HG03175 (cell line): ENCODE results near the gene LRMDA.

Experiments used
- ATAC-seq: cut with Tn5 transposase; IDR thresholded peaks from one replicate; pipeline ENCODE4 v1.9.1; 2021; ENCODE audit warnings: mild to moderate bottlenecking, moderate library complexity; ENCODE audit not compliant: unreplicated experiment

Gene LRMDA

DNA sequence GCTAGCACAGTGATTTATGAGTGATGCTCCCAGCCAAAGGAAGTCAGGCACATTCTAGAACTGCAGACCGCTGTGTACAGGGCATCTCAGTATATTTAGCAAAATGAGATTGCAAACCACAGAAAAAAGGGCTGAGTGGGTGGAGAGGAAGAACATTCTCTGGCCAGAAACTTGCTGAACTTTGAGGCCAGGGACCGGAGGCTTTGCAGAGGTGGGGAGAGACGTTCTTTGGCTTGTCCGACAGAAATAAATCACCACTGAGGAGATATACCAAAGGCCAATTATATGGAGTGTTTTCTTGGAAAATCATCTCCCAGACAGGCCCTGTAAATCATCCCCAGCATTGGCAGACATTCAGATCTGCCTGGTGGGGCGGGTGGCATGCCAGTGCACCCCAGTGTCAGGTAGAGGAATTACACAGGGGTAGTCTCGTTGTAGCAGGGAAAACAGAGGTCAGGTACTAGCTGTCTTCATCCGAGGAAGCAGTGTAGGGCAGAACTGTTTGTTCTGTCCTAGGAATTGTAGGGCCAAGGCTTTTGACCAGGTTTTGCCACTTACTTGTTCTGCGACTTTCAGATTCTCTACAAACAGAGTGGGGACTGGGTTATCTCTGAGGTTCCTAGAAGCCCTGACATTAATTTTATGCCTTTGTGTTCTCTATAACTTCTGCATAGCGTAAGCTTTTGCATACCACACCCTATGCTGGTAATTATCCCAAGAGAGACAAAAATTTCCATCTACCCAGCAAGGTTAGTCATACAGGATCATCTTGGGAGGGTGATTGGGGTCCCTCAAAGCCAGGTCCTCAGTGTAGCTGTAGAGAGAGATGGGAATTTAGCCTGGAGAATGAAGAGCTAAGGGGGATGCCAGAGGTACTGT is 655.6 kb downstream of the LRMDA start:
- ATAC-seq = peak; percentile 63

DNA sequence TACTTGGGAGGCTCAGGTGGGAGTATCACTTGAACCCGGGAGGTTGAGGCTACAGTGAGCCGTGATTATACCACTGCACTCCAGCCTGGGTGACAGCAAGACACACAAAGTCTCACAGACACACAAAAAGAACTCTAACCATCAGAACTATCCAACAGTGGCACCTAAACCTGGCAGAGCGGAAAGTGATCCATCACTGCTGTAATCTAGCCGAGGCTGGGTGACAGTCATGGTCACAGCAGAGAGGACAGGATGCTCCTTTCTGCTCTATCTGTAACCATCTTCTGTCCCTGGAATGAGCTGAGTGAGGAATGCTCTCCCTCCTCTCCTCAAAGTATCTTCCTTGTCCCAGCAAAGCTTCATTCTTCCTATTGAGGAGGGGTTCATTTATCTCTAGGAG is 656.6 kb downstream of the LRMDA start:
- ATAC-seq = no peak

DNA sequence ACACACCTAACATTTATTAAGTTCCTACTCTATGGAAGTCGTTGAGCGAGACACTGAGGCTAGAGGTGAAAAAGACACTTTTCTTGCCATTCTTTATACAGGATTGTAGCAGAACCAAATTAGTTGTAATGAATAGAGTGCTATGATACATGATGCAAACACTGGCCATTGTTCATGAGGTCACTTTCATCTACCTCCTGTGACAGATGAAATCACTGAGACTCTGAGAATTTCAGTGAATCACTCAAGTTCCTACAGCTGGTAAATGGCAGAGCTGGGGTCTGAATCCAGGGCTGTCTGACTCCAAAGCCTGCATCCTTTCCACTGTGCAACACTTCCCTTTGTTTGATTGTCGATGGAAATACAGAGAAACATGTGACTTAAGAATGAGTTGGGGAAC is 657.6 kb downstream of the LRMDA start:
- no peak for ATAC-seq

DNA sequence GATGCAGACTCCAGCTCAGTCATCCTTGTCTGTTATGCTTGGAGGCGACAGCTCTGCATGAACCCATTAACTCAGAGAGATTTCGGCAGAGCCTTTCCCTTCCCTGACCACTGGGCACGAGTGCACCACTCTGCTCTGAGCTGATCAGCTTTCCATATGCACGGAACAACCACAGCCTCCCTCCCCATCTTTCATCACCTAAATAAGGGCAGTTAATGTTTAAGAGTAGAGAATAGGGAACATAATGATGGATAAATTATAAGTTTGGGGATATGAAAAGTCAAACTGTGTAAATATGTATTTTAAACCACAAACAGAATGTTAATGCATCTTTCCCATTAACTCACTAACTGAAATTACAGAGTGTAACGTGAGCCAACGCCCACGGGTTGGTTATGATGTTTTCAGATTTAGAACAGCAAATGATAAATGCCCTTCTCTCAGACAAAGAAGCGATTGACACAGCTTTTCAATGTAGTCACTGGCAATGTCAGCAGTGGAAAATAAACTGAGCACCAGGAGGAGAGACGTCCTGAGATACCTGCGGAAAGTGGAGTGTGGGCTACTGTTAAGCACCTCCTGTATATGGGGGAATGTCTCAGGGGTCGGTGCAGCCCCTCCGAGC is 658.2 kb downstream of the LRMDA start:
- no peak for ATAC-seq

DNA sequence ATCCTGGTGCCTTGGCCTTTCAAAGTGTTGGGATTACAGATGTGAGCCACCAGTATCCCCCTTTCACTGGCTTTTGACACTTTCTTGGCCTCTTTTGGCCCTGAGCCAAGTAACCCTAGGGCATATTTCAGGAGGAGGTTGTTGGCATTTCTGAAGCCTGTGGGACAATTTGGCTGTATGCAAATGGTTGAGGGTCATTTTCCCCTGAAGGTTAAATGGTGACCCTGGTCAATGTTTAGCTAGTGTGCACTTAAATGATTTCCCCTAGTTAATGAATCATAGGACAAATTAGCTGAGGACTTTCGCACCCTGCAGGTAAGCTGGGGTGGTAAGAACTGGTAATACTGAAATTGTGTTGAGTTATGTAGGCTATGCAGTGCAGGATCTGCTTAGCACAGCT is 660.5 kb downstream of the LRMDA start:
- ATAC-seq = no peak

DNA sequence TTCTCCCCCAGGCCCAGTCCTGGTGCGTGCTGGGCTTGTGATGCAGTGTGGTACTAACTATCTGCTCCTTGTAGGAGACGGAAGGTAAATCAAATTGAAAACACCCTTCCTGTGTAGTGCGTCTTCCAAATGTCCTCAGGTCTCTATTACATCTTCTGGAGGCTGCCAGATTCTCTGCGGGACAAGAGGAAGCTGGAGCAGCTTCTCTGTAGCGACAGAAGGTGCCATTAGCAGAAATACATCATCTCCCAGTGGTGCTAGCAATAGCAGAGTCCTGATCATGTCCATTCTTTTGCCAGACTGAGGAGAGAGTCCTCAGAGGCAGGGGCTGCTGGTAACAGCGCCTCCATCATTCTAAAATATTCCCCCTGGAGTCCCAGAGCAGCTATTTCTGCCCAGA is 675.2 kb downstream of the LRMDA start:
- ATAC-seq = no peak

DNA sequence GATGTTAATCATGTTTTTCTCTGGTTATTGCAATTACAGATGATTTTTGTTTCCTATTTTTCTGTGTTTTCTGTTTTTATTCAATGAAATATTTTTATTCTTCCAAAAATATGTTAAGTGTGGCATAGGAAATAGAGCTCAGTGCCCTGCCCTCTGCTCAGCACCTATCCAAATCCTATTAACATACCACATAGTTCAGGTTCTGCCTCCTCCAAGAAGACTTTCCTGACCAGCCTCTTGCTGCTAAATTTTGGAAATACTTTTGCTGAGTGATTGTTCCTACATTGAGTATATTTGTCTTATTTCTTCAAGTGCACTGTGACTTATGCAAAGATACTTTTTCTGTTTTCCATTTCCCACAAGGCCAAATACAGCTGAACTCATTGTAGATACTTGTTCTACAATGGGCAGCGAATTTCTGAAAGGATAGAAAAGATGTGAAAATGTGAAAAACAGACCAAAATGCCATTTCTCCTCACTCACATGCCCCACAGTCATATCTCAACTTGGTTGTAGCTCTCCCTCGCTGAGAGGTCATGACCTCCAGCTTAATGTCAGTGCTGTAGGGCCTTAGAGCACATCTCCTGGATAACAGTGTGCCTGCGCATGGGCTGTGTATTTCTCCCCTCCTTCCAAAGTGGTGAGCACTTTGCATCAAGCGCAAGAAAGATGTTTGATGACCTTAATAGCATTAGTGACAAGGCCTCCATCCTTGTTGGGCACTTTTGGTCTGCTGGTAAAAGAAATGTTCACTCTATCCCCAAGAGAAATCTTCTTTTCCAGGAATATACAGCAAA is 677.3 kb downstream of the LRMDA start:
- no peak for ATAC-seq

DNA sequence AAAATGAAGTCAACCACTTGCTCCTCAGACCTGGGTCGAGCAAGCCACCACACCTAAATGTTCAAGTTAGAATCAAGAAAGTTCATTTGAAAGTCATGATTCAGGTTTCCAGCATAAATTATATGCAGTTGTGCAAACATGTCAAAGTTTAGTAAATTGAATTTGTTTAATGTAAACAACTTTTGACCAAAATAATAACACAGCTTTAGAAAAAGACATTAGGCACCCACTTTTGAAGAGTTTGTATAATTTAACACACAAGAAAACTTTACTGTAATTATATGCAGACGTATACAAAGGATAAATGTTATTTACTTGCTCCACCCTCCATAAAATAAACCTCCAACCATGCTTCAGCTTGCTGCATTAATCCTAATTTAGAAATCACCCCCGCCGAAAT is 680.0 kb downstream of the LRMDA start:
- ATAC-seq = no peak

DNA sequence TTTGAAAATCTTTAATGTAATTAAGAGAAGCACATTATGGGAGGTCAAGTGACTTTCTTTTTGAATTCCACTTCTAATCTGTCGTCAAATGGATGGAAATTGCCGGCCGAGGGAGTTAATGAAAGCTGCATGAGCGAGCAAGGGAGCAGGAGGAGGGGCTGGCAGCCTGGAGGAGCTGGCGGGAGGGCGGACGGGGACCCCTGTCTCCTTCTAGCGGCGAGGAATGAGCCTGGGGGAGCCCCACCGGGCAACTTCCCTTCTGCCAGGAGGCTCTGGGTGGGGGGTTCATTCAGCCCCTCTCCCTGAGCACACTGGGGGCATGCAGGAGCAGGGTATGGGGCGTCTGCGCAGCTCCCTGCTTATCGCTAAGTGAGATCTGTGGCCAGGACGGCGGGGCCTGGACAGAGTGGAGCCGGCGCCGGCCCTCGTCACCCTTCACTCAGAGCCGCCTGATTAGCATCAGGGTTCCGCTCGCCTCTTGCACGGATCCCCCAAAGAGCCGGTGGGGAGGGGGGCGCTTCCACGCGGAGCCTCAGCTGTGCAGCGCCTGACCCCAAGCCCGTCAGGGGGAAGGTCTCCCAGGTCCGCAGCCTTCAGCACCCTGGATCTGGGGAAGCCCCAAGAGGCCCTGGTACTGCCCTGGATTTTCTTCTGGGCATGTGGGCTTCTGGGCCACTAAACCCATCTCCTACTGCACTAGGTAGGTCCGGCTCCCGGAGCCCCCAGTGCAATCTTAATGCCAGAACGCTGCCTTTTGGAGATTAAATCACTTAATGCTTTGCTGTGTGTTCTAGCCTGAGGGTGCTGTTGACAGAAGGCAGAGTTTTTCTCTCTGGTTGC is 680.8 kb downstream of the LRMDA start:
- ATAC-seq = no peak

DNA sequence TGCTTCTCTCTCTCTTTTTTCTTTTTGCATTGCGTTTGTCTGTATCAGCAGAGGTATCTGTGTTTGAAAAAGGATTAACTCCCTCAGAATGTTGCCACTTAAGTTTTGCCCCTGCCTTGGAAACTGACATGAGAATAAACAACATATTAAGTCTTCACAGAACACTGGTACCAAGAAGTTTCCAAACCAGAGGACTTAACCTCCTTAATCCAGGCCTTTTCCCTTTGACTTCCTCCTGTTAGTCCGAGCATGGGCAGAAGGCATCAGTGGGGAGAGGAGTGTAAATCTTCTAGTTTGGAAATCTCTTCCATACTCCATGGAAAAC is 681.4 kb downstream of the LRMDA start:
- no peak for ATAC-seq

DNA sequence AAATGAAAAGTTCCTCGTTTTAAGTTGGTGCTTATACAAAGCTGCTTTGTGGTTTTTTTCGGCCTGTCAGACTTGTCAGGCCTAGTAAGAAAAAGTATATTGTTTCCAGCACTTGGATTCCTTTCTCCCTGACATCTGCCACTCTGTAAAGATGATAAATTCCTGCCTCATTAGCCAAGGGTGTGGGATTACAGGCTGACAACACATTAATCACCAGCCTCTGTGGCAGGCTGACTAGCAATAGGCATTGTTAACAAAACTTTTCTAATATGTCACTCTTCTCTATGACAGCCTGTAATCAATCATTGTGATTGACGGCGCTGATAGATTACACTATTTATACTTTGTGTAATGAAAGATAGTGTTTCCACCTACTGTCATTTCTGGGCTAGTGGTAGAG is 682.5 kb downstream of the LRMDA start:
- no peak for ATAC-seq

DNA sequence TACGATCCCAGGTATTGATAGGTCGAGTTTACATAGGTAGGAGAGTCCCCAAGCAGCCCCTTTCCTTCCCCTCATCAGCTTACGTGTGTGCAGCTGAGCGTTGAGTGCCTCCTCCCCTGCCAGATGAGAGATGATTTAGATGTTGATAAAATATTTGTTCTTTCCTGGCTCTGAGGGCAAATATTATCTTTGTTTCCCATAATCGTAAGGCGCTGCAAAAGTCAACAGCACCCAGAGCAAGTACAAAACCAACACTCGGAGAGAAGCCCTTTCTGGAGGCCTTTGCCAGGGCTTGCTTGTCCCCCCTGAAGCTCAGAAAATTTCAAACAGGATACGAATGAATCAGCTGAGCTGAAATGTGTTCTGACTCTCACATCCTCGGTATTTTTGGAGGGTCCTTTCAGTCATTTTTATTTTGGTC is 683.2 kb downstream of the LRMDA start:
- ATAC-seq = no peak

DNA sequence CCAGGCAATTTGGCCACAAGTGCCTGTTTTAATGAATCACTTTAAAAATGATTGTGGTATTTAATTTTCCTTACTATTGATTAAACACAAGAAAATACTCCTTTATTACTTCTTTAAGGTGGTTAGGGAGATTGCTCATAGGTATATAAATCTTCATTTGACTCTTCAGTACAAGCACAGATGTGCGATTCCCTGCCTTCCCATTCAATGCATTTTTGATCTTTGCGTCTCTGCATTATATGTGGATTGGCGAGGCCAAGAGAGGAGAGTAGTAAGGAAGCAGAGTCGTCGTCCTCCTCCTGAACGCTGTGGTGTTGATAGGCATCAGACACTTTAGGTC is 683.7 kb downstream of the LRMDA start:
- ATAC-seq = no peak

DNA sequence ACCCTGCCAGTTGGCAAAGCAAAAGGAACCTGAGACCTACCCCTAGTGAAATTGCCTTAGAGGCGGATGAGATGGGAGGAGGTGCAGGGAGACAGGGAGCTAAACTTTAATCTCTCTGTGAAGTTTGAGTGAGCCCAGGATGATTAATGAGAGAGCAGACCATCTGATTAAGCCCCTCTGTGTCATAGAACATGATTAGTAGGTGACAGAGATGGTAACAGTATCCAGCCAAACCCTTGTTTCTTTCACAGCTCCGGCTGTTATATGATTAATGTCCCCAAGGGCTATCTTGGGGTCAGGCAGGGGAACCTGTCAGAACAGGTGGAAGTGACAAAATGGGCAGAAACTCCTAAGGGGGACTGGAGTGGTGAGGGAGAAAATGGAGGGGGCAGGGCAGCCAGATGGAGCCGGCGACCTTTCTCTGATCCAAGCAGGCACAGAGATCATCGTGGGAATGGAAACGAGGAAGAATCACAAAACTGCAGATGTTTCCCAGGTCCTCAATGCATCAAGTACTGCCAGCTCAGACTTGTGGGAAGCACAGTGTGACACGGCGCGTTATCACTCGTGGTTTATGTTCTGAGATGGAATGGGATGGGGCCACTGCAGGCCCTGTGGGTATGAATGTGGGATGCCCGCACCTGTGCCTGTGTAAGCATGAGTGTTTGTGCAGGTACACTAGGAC is 684.2 kb downstream of the LRMDA start:
- no peak for ATAC-seq

DNA sequence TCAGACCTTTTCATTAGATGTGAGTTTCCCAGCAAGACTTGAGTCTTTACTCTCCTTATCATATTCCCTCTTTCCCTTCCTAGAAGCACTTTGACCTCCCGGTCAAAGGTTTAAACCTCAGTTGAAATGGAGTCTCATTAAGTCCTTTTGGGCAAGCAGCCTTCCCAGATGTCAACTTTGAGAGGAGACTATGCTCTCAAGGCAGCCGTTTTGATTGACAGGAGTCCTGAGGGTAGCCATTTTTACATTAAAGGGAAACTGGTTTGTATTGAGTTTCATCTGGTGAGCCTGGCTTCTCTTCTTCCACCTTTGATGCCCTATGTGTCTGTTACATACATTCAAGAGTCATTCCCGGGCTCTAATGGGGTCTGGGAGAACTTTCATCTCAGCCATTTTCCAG is 685.1 kb downstream of the LRMDA start:
- no peak for ATAC-seq

DNA sequence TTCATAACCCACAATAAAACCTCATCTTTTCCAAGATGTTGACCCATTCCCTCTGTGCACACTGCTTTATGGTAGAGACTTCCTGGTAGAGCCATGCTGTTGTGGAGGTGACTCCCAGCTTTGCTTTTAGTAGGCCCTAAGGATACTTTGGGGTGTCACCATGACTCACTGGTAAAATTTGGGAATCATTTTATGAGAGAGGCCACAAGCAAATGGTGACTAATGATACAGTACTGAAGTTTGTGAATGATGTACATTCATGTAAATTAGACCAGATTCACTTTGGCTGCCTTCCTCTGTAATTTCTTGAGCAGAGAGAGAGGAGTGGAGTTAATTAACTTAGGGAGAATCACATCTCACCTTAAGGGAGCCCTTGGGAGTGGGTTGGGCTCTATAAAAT is 686.5 kb downstream of the LRMDA start:
- ATAC-seq = no peak

DNA sequence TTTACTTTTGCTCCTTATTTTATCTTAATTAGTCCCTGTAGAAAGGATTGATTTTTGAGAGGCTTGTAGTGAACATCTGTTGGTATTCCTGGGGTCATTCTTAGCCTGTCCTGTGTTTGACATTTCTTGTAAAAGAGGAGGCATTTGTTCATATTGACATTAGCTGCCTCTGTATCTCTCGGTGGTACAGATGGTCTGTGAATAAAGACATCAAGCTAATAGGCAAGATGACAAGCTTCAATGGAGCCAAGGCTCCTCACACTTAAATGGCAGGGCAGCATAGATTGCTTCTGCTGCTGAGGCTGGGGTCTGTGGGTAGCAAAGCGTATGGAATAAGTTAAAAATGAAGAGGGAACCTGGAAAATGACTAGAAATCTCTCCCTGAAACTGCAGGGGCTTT is 687.6 kb downstream of the LRMDA start:
- no peak for ATAC-seq

DNA sequence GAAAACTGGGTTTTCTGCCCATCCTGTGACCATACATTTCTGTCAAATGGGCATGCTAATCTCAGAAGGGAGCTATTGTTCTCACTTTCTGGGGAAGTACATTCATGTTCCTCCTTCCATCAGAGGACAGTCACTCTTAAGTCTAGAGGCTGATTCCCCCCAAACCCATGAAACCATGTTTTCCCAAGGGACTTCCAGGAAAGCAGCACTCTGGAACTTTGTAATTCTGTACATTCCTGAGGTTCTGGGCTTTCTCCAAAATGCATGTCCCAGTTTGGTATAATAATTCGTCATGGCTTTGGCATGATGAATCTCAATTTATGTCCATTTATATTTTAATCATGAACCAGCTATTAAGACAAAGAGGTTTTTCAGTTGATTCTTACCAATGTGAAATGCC is 688.1 kb downstream of the LRMDA start:
- ATAC-seq = no peak

DNA sequence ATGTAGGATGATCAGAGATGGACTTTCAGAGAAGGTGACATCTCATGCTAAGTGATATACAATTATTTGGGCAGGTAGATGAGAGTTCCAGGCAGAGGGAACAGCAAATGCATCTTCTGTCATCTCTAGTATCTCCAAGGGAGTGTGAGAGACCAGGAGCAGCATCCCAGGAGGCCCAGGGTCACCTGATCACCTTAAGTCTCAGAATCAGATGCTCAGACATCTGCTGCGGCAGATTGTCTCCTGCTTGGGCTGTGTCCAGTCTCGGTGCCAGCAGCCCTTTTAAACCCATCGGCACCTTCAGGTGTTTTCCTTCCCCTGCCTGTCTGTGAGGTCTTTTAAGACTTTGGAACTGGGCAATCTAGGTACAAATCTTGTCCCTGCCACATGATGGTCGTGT is 690.6 kb downstream of the LRMDA start:
- no peak for ATAC-seq

DNA sequence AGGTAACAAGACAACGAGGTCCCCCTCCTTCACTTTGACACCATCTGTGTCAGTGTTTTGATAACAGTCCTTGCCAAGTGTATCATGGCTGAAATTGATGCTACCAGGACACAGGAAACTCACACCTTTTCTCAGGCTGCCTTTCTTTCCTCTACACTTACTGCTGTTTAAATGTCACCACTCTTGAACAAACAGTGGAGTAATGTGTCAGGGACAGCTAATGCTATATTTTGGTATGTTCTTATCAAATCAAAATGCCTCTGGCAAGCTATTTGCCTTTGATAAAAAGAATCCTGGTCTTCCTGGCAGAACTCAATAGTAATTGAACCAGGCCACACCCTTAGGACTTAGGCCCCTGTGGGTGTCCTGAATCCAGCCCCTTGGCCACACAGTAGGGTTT is 692.9 kb downstream of the LRMDA start:
- ATAC-seq = no peak

DNA sequence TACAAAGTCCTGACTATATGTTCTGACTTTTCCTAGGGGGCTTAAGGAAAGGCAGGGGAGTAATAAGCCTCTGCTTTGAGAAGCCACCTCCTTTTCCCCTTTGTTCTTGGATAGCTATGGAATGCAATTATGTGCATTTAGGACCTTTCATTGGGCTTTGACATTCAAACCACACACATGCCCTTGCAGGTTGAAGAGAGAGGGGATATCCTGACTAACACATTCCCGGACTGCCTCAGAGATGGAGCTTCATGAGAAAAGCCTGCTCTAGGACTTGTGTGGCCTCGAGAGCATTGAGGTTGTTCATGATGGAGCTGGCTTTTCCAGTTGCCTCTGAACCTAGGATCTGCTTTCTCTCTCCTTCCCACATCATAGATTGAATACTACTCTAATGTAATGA is 694.5 kb downstream of the LRMDA start:
- no peak for ATAC-seq
